GDM1 (cell line): Measurements from ENCODE around the gene P2RX3.
"Not testable (repeated sequence)": the region's sequence is repeated elsewhere in the genome, so short reads cannot be mapped to it uniquely, and the experiment has no call there.

Experiments used
- DNase-seq: peaks from one replicate; lab custom pipeline; 2025; lab: John Stamatoyannopoulos, UW

P2RX3 gene

GRCh38 chr11:57349491-57350274 lies 11.5 kb downstream of the P2RX3 start:
- DNase-seq: no peak

- DNase-seq: no peak
These were observed 14.9 kb downstream of the P2RX3 start for GRCh38 chr11:57353036-57353435.

GRCh38 chr11:57353446-57353845 lies 15.3 kb downstream of the P2RX3 start:
- no peak for DNase-seq

- DNase-seq: no peak
These were observed 15.7 kb downstream of the P2RX3 start for GRCh38 chr11:57353852-57354251.

- DNase-seq: peak; percentile 76
These were observed 16.5 kb downstream of the P2RX3 start for GRCh38 chr11:57354699-57355098.

GRCh38 chr11:57356268-57356667 lies 18.1 kb downstream of the P2RX3 start:
- DNase-seq: no peak

- no peak for DNase-seq
These were observed 19.2 kb downstream of the P2RX3 start for GRCh38 chr11:57357310-57357709.

- no peak for DNase-seq
These were observed 19.7 kb downstream of the P2RX3 start for GRCh38 chr11:57357856-57358255.

- DNase-seq: no peak
These were observed 20.4 kb downstream of the P2RX3 start for GRCh38 chr11:57358543-57358961.

GRCh38 chr11:57358991-57359390 lies 20.8 kb downstream of the P2RX3 start:
- no peak for DNase-seq

GRCh38 chr11:57359396-57359795 lies 21.2 kb downstream of the P2RX3 start:
- DNase-seq: no peak

GRCh38 chr11:57359896-57360690 lies 21.9 kb downstream of the P2RX3 start:
- DNase-seq: no peak

GRCh38 chr11:57360991-57361390 lies 22.8 kb downstream of the P2RX3 start:
- no peak for DNase-seq

- not testable (repeated sequence) for DNase-seq
These were observed 23.3 kb downstream of the P2RX3 start for GRCh38 chr11:57361420-57361819.

- DNase-seq: no peak
These were observed 23.8 kb downstream of the P2RX3 start for GRCh38 chr11:57361926-57362325.

GRCh38 chr11:57363131-57364080 lies 25.3 kb downstream of the P2RX3 start:
- no peak for DNase-seq

GRCh38 chr11:57364851-57365660 lies 26.9 kb downstream of the P2RX3 start:
- no peak for DNase-seq

GRCh38 chr11:57368106-57368844 lies 30.1 kb downstream of the P2RX3 start:
- DNase-seq: no peak

- DNase-seq: no peak
These were observed 30.7 kb downstream of the P2RX3 start for GRCh38 chr11:57368845-57369232.

- no peak for DNase-seq
These were observed 32.1 kb downstream of the P2RX3 start for GRCh38 chr11:57370251-57370650.

GRCh38 chr11:57370941-57371340 lies 32.8 kb downstream of the P2RX3 start:
- no peak for DNase-seq
